GM21717 (cell line): ENCODE data around the gene PHF20.
"Not testable (repeated sequence)": the region's sequence is repeated elsewhere in the genome, so short reads cannot be mapped to it uniquely, and the experiment has no call there.

ENCODE experiments used
- ATAC-seq: cut with Tn5 transposase; IDR thresholded peaks from one replicate; pipeline ENCODE4 v1.9.1; 2021; ENCODE audit warnings: mild to moderate bottlenecking, moderate library complexity; ENCODE audit not compliant: unreplicated experiment

Gene PHF20

DNA sequence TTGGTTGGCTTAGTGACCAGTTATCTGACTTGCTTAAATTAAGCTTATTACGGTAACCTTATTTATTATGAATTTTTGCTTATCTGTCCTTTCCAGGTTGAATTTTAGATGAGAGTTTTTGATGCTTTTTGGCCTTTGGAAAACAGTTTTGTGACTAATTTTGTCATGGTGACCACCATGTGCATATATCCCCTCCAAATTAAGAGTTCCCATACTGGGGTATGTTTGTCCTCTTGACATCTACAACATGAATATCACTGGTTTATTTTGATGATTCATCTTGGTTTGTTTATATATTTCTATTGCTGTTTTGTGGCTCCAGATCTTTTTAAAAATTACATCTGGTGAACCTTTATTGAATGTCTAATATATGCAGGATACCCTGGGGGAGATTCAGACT, 61.4 kb downstream of the PHF20 start:
- no peak for ATAC-seq

DNA sequence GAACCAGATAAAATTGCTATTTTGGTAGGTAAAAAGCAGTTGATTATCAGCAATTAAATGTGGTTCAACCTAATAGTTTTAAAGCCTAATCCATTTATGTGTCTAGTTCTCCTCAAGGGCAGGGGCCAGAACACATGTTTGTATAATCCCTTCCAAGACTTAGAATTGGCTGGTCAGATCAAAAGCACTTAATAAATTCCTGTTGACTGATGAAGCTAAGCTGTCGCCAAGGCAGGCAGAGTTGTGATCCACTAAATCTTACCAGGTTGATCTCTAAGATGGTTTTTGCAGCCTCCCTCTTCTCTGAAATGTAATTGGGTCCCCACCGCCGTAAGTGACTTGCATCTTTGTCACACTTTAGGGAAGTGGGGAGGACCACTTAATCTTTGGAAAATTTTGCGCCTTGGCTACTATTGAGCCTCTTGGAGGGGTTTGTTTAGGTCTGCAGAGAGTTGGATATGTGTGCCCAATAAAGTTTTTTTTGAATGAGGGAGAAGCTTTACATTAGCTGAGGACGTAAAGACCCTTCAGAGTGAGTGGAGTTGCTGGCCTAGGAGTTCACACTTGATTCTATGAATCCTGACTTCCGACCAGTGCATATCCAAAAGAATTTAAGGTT, 65.9 kb downstream of the PHF20 start:
- ATAC-seq, result no peak

DNA sequence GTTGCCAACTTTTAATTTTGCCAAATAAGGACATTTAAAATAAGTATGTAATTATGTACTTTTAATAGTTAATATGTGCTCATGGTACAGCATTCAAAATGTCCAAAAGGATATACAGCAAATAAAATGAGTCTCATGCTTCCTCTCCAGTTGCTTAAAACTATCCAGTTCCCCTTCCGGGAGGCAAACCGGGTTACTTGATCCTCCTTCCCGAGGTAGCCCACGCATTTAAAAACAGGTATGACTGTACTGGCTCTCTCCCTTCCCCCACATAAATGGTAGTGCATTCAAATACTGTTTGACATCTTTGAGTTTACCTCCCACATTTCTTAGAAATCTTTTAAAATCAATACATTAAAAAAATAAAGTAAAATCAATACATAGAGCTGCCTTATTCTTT, 66.4 kb downstream of the PHF20 start:
- no peak for ATAC-seq

DNA sequence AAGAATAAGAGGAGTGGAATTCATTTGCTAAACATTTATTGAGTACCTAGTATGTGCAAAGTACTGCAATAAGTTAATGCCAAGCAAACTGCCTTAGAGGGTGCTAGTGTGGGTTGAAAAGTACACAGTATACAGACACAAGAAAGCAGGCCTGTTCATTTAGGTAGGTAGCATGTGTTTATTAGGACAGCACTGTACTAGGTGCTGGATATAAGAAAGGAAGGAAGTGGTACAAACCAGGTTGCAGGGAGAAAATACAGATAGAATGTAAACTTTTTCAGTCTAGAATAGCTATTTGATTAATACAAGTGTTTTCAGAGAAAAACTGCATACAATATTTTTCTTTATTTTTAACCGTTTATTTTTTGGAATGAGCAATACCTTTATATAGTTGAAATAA, 68.1 kb downstream of the PHF20 start:
- no peak for ATAC-seq

DNA sequence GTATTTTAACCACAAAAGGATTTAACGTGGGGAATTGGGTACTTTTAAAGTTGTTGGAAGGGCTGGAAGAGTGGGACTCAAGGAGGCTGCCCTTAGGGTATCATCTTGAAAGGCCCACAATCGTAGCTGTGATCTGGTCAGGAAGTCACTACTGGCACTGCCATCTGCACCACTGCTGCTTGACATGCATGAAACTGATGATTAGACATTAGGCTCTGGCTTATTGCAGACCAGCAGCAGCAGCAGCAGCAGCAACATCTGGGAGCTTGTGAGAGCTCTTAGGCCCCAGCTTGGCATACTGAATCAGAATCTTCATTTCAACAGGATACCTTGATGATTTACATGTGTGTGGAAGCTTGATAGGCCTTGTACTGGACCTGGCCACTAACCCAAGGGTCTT, 68.6 kb downstream of the PHF20 start:
- no peak for ATAC-seq

DNA sequence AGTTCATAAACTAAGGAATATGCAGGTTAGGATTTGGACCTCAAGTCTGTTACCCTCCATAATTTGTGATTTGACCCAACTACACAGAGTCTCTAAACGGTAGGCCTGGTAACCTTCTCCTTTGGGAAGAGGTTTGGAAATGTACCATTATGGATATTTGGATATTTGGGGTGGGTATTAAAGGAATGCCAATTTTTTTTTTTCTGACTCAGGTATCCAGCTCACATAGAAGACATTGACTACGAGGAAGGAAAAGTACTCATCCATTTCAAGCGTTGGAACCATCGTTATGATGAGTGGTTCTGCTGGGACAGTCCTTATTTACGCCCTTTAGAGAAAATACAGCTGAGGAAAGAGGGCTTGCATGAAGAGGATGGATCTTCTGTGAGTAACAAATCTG, 70.5 kb downstream of the PHF20 start:
- ATAC-seq, result no peak

DNA sequence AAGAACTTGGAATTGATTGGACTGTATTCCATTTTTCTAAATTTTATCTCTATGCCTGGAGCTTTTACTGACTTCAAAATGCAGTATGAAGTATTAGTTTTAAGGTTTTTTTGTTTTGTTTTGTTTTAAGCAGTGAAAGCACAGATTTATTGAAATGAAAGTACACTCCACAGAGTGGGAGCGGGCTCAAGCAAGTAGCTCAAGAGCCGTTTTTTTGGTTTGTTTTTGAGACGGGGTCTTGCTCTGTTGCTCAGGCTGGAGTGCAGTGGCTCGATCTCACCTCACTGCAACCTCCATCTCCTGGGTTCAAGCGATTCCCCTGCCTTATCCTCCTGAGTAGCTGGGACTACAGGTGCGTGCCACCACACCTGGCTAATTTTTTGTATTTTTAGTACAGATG, 72.1 kb downstream of the PHF20 start:
- ATAC-seq, result not testable (repeated sequence)

DNA sequence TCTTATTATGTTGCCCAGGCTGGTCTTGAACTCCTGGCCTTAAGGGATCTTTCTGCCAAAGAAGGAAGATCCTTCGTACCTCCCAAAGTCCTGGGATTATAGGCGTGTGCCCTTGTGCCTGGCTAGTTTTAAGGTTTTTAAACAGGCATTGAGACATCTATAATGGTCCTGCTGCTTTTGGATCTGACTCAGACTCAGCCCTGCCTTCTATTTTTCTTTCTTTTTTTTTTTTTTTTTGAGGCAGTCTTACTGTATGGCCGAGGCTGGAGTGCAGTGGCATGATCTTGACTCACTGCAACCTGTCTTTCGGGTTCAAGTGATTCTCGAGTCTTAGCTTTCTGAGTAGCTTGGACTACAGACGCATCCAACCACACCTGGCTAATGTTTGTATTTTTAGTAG, 73.7 kb downstream of the PHF20 start:
- no peak for ATAC-seq

DNA sequence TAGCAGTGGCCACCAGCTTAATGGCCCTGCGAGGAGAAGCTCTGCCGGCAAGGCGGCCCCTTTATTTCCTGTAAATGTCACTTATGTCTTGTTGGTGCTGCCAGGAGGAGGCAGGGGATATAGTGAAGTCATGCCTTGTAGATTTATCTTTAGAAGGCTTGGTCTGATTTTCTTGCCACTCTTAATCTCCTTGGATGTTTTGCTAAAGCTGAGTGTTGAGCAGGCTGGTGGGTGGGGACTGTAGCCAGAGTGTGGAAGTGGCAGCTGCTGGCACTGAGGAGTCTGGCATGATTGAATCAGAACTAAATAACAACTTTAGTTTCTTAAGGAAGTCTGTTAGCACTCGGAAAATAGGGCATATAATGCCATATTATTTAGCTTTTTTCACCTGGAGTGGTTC, 77.9 kb downstream of the PHF20 start:
- ATAC-seq, result no peak

DNA sequence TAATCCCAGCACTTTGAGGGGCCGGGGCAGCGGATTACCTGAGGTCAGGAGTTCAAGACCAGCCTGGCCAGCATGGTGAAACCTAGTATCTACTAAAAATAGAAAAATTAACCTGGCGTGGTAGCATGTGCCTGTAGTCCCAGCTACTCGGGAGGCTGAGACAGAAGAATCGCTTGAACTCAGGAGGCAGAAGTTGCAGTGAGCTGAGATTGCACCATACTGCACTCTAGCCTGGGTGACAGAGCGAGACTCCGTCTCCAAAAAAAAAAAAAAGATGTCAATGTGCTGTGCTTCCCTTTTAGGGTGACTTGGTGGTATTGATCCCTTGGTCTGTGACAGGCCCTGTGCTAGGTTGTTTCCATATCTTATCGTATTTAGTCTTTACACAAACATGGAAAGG, 79.8 kb downstream of the PHF20 start:
- not testable (repeated sequence) for ATAC-seq

DNA sequence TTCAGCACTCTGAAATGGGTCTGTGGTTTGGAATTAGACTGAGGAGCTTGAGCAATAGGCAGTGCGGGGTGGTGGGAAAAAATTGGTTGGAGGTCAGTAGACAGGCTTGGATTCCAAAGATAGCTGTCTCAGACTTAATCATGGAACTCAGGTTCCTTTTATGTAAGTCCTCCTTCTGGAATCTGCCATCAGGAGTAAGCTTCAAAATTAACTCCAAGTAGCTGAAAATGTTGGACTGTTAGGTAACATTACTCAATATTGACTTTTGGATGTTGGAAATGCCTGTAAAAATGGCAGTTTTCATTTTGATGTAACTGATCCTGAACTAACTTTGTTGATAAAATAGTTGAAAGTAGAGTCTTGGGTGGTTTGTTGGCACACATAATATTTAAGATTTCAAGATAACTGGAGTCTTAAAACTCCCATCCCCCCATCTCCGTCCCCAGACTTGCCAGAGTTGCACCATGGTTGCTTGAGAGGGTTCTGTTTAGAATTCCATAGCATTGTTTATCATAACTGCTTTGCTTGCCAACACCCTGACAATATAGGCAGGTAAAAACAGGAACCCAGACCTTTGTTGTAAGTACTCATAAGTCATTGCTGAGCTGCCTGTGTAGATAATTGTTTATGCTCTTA, 83.0 kb downstream of the PHF20 start:
- no peak for ATAC-seq

DNA sequence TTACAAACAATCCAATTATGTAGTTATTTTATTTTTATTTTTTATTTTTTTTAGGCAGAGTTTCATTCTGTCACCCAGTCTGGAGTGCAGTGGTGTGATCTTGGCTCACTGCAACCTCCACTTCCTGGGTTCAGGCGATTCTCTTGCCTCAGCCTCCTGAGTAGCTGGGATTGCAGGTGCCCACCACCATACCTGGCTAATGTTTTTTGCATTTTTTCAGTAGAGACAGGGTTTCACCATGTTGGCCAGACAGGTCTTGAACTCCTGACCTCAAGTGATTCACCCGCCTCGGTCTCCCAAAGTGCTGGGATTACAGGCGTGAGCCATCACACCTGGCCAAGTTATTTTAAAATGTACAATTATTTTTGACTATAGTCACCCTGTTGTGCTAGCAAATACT, 83.8 kb downstream of the PHF20 start:
- not testable (repeated sequence) for ATAC-seq

DNA sequence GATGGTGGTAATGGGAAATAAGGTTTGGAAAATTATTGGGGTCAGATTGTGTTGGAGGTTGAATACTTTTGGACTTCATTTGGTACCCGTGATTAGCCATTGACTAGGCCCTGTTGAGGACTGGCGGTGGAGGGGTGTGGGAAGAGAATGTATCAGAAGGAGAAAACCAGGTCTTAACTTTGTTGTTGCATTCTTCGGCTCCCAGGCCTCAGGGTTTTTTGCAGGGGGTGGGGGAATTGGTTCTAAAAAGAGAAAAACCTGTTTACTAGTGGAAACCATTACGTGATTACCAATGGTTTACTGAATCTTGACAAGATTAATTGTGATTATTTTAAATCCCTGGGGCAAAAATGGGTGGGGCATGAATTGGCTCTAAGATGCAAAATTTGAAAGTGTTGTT, 85.1 kb downstream of the PHF20 start:
- ATAC-seq, result no peak

DNA sequence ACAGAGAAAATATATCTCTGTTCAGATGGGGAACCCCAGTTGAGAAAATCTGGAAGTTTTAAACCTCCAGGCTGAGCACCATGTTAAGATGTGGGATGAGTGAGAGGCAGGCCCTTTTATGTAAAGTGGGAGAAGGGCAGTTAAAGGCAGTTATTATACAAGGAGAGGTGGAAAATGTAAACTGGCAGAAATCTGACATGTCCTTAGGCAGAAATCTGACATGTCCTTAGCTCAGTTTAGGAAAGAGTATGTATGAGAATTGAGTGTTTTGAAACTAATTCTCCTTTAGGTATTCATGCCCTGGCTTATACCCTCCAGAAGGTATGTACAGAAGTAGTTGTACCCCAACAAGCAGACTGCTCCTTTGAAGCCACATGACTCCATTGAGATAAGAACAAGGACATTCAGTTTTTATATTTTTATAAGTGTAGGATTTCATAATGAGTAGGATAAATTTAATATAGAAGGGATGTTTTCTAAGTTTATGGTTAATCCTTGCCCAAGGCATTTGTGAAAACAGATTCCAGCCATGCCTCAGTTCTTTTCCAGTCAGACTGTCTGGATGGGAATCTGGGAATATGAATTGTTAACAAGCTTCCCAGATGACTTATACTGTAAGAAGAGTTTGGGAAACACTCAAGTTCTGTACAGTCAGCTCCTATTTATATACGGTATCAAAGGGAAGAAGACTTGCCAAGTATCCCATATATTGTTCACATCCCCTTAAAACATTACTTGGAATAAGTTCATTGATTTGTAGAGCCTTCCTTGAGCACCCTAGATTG, 94.8 kb downstream of the PHF20 start:
- ATAC-seq, result no peak

DNA sequence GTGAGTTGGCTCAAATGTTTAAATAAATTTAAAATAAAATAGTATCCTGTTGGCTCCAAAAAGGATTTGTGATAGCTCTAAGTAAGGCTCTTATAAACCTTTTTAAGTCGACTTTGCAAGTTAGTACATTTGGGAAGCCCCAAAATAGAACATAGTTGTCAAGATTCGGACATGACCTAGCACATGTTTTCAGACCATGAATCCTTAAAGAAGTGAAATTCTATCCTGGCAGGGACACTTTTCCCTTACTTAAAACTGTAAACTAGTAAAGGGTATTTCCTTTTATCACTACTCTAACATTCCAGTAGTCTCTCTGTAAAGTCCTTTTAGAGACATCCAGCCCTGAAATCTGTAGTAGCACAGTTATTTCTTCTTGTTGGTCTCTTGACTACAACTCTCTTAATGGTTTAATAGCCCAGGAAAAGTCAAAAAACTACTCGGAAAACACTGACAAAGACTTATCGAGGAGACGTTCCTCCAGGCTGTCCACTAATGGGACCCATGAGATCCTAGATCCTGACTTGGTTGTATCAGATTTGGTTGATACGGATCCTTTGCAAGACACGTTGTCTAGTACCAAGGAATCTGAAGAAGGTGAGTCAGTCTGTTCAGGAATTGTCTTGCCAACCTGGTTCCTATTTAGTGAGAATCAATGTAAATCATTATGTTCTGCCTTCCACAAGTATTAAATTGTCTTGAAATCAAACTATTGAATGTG, 98.9 kb downstream of the PHF20 start:
- no peak for ATAC-seq

DNA sequence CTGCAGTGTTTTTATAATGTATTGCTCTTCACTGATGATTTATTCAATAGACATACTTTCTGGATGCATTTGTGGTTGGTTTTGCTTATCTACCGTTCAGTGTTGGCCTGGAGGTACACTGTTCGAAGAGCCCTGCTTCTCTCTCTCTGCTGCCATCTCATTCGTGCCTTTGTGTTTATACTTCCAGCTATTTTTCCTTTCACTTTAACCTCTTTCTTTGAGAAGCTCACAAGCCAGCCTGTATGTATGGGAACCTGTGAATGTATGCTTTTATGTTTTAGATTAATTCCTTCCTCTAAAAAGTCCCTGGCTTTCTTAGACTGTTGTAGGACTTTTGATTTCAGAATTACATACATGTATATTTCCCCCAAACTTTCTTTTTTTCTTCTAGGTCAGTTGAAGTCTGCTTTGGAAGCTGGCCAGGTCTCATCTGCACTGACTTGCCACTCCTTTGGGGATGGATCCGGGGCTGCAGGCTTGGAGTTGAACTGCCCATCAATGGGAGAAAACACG, 99.5 kb downstream of the PHF20 start:
- no peak for ATAC-seq

DNA sequence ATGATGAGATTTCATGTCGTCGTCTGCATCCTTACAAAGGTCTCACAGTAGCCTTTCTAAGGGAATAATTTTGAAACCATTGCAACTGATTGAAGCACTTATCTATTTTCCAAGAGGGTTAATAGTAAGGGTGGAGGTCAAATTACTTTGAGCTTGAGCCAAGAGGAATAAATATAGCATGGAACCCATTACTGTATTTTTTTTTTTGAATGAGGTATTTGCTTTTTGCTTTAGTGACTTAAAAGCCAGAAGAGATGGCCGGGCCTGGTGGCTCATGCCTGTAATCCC, 104.2 kb downstream of the PHF20 start:
- no peak for ATAC-seq

DNA sequence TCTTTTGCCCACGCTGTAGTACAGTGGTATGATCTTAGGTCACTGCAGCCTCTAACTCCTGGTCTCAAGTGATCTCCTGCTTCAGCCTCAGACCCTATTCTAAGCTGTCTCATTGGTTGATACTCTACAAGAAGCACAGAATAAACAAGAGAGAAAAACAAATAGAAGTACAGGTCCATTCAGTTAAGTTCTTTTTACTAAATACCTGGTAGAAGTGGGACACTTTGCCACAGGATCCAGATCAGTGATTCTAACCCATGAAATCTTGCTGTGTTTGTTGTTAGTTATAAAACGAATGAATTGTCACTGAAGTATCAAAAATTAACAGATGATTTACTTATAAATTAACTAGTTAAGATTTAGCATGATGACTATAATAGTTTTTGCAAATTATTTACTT, 105.8 kb downstream of the PHF20 start:
- no peak for ATAC-seq

DNA sequence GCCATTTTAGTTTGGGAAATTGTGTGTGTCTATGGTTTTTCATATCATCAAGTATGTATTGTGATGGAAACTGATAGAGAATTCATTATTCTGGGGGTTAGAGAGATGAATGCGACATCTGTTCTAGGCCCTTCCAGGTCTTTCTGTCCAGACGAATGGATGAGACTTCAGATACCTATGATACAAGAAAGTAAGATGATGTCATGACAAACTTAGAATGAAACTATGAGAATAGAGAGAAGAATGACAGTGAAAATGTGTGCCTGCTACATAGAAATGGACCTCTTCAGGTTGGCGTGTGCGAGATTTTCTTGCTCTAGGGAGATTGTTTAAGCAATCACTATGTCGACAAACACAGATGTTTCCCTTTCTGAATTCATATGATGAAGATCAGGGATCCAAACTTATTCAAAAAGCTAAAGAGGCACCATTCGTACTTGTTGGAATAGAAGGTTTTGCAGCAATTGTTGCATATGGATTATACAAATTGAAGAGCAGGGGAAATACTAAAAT, 106.4 kb downstream of the PHF20 start:
- ATAC-seq, result no peak

DNA sequence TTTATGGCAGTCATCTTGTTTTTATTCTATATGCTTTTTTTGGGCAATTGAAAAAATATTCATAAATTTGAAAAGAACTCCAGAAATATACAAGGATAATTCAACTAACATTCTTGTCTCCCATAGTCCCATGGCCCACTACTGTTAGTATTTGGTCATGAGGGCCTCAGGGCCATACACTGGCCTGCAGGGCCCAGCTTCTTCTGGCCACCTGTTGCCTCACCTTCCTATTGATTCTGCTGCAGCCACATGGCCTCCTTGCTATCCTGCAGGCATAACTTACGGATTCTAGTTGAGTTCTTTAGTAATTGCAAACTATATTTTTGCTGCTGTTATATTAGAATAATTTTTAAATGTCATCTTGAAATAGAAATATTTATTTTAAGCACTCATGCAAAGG, 109.9 kb downstream of the PHF20 start:
- ATAC-seq, result no peak

DNA sequence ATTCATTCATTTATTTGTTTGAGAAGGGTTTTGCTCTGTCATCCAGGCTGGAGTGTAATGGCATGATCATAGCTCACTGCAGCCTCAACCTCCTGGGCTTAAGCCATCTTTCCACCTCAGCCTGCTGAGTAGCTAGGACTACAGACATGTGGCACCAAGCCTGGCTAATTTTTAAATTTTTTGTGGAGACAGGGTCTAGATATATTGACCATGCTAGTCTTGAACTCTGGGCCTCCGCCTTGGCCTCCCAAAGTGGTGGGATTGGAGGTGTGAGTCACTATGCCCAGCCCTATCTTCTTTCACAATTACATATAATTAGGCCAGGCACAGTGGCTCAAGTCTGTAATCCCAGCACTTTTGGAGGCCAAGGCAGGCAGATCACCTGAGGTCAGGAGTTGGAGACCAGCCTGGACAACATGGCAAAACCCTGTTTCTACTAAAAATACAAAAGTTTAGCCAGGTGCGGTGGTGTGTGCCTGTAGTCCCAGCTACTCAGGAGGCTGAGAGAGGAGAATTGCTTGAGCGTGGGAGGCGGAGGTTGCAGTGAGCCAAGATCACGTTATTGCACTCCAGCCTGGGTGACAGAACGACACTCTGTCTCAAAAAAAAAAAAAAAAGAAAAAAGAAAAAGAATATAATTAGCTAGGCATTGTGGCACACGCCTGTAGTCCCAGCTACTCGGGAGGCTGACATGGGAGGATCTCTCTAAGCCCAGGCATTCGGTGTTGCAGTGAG, 110.8 kb downstream of the PHF20 start:
- not testable (repeated sequence) for ATAC-seq
